ENCODE measurements around the gene BBS9.
"Not testable (repeated sequence)": the region's sequence is repeated elsewhere in the genome, so short reads cannot be mapped to it uniquely, and the experiment has no call there.

Gene BBS9

DNA sequence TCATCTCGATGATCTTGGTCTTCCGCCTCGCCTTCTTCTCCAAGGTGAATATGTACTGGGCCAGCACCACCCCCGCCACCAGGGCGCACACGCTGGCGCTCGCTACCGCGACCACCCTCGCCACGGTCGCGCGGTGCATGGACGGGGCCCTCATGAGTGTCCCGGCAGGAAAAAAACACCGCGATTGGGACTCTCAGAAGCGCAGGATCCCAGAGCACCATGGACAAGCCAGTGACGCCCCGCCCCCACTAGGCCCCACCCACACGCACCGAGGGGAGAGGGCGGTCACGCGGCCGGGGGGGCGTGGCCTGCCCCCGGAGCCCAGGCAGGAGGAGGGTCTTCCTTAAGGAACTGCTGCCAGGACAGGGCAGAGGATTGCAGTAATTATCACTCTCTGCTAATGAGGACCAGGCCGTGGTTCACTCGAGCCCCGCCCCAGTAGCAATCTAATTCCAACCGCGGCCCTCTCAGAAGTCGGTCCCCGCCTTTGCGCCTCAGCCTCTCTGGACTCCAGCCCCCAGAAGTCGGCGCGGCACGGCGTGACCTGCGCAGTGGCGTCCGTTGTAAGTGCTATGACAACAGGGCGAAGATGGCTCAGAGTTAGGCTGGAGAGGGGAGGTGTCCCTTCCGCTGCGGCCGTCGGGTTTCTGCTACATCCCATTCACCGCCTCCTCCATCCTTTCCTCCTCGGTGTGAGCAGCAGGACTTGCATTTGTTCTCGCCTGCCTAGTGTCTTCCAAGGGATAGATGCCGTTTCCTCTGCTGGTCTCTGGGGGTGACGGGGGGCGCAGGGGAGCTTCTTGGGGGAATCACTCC is at the start of gene BBS9:
Gene BBS9 (plus strand): TSS at position 575 of the 816 bp plus-strand sequence. CDS start 16,689 bp downstream, outside the sequence.
- DNase-seq (ENCODE audit: low read depth in 2 of 2): peak; percentile 80 to 82

DNA sequence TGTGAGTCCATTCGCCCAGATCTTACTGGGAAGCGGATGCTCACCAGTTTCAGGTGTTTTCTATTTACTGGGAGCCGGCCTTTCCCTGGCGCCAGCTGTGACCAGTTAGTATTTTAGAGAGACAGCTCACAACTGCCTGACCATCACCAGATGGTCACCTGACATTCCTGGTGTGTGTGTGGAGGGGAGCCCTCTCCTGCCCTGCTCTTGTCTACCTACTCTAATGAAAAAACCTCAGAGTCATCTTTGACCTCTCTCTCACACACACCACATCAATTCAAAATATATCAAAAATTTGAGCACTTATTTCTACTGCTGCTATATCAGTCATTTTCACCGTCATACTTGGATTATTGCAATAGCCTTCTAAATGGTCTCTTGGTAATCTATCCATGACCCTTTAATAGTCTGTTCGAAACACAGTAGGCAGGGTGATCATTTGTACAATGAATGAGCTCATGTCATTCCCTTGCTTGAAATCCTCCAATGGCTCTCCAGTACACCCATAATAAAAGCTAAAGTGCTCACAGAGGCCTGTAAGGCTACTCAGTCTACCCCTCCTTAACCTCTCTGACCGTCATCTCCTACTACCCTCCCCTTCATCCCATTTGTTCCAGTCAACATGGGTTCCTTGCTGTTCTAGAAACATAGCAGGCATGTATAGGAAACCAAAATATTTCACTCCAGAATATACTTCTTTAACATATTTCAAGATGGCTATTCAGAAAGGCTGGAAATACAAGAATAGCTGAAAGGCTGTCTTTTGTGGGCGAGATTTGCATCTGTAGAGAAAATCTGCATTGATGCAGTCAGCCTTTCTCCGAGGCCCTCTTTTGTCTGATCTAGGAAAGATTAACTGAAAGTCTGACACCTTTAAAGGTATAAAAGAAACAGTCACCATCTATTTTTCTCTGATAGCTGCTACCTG is 49.3 kb upstream of the BBS9 start:
- DNase-seq (ENCODE audit: low read depth in 2 of 2): no peak

DNA sequence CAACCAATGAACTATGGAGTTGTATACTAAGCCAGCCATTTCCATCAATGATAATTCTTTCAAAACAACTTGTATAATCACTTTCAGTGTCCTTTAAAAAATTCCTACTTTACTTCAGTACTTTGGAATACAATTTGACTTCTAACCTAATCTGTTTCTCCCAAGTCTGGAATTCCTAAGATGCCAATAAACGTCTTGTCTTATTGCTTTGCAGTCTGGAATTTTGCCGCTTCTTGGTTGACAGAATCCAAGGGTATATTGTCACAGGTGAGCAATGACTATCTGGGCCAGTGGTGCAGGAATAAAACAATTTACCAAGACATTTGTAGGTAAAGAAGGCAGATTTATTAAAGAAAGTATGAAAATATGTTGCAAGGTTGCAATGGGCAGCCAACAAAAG is 42.0 kb upstream of the BBS9 start:
- no peak for DNase-seq (ENCODE audit: low read depth in 2 of 2)

DNA sequence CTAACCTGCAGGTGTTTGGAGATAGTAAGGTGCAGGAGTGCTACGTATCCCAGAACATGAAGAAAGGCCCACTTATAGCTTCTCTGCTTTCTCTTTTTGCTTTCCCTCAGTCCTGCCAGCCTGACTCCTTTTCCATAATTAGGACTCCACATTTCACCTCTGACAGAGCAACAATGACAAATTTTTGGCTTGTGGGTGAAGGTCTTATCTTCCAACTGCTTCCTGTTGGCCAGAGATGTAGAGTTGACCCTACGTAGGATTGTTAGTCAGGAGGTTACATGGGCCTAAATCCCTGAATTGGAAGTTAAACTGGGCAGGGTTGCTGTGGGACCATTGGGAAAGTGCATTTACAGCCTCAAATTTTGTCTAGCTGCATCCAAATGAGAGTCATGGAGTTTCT is 41.5 kb upstream of the BBS9 start:
- no peak for DNase-seq (ENCODE audit: low read depth in 2 of 2)

DNA sequence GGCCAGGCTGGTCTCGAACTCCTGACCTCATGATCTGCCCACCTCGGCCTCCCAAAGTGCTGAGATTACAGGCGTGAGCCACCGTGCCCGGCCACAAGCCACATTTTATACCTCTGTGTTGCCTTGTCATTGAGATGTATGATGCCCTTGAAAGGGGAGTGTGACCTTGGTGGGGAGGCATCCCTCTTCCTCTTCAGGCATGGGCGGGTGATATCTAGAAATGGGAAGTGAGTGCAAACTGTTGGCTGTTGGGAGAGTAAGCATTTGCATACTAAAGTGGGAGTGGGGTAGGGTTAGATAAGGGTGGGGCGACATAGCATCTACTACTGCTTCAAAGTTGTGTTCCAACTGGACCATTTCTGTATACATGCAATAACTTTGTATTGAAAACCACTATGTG is 40.2 kb upstream of the BBS9 start:
- DNase-seq (ENCODE audit: low read depth in 2 of 2): no peak

DNA sequence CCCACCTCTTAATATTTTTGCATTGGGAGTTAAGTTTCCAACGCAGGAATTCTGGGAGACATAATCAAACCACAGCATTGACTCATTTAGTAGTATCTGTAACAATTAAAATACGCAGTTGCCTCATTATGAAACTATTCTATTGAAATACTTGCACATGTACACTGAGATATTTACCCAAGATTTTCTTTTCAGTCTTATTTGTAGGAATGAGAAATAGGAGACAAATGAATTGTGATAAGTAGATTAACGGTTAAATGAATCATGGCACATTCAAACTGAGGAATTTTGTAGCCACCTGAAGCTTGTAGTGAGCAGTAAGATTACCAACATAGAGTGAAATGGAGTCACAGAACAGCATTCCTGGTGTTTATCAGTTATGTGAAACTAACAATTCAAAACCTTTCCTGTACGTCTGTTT is 38.2 kb upstream of the BBS9 start:
- peak in 1 of 2 experiments; percentile 9 for DNase-seq (ENCODE audit: low read depth in 2 of 2)

DNA sequence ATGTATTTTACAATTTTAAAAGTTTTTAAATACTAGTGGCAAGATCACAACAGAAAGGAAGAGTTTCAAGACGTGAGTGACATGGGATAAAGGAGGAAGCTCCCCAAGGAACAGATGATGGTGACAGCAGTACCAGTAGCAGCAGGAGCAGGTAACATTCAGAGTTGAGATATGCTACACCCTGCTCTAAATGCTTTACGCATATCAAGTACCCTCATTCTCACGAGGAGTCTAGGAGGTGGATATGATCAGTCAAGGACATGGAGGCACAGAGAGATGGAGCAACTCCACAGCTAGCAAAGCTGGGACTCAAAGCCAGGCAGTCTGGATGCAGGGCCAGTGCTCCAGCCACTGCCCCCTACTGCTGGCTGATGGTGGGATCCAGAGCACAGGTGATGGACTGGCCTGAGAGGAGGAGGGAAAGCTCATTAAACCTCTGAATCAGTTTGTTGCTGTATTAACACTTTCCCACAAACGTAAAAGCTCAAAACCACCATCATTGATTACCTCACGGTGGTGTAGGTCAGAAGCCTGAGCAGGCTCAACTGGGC is 37.6 kb upstream of the BBS9 start:
- no peak for DNase-seq (ENCODE audit: low read depth in 2 of 2)

DNA sequence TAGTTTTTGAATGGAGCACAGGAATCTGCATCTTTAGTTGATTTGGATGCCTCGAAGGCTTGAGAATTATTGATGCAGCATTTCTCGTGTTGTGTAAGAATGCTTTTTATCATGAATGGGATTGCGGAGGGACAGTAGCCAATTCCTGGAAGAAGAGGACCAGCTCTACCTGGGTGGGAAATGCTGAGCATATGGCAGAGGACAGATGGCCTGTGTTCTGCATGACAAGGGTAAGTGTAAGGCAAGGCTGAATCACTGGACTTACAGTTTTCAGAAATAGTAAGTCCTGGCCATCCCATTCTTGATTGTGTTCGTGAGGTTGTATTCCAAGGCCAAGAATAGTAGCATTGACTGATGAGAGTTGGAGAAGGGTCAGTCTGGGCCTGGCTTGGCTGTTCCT is 36.1 kb upstream of the BBS9 start:
- DNase-seq (ENCODE audit: low read depth in 2 of 2): no peak

DNA sequence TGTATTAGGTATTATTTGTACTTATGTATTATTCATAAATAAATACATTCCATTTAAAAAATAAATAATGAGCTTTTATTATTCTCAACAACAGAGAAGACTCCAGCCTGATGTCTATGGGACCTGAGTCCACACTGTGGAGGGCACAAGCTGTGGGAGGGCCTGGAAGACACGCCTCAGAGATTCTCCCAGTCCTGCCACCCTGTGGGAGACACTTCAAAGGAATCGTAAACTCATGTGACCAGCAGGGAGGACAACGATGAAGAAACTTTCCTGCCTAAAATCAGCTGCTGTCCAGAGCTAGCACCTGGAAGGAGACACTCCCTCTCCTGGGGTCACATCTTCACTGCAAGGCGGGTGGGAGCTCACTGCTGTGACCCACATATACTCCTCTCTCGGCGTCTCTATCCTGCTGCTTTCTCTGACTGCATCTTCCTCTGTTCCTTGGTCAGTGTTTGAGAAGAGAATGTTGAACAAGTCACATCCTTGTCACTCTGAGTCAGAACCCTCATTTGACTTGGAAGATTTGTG is 34.6 kb upstream of the BBS9 start:
- not testable (repeated sequence) for DNase-seq (ENCODE audit: low read depth in 2 of 2)

DNA sequence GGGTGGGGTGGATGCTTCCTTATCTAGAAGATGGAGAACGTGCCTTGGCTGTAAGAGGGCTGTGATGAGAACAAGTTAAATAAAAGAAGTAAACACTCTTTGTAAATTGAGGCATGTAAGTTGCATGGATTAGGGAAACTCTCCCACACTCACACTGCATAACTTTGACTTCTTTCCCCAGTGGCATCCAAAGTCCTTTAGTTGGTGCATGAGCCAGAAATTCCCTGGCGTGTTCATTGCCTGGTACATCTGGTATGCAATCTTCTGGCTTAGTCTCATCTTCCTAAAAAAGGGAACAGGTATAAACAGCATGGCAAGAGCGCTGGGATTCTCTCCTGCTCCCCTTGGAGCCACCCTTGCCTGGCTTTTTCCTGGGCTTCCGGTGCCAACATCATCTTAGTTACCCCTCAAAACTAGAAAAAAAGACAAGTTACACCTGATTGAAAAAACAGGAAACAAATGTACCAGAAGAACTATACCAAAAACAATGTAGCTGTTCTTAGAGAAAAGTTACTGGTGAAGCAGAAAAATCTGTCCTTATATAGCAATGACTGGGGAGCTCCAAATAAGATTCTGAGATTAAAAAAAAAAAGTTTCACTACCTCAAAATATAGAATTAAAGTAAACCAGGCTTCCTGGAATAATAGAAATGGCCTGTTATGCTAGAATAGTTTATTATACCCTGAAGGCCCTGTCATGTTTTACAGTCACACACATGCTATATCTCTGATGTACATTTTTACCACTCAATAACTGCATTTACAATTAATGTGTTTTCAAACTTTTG is 30.0 kb upstream of the BBS9 start:
- DNase-seq (ENCODE audit: low read depth in 2 of 2): no peak

DNA sequence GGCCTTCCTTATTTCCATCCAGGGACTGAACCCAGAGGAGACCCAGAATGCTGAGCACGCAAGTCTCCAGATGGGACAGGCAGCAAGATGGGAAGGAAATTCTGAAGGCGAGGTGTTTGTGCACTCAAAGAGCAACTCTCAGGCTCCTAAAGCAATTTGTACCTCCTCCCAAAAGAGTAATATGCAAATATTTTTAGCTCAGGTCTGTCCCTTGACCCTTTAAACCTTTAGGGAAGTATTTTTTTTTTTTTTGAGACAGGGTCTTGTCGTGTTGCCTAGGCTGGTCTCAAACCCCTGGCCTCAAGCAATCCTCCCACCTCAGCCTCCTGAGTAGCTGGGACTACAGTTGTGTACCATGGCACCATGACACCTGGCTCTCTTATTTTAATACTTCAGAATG is 28.6 kb upstream of the BBS9 start:
- DNase-seq (ENCODE audit: low read depth in 2 of 2): no peak

DNA sequence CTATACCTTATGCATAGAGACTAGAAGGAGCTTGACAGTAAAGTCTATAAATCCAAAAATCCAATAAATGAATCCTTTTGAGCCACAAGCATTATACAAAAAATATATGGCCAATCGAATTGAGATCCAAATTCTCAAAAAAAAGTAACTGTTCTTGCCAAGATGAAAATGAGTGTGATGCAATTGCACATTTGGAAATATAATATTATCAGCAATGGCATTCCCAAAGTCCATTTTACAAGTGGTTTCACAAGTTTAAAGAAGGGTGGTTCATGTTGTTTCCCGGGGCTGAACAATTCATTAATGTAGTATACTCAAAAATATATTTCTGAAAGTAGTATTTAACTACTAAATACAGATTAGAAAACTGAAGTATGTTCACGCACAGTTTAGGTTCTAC is 27.5 kb upstream of the BBS9 start:
- DNase-seq (ENCODE audit: low read depth in 2 of 2): no peak

DNA sequence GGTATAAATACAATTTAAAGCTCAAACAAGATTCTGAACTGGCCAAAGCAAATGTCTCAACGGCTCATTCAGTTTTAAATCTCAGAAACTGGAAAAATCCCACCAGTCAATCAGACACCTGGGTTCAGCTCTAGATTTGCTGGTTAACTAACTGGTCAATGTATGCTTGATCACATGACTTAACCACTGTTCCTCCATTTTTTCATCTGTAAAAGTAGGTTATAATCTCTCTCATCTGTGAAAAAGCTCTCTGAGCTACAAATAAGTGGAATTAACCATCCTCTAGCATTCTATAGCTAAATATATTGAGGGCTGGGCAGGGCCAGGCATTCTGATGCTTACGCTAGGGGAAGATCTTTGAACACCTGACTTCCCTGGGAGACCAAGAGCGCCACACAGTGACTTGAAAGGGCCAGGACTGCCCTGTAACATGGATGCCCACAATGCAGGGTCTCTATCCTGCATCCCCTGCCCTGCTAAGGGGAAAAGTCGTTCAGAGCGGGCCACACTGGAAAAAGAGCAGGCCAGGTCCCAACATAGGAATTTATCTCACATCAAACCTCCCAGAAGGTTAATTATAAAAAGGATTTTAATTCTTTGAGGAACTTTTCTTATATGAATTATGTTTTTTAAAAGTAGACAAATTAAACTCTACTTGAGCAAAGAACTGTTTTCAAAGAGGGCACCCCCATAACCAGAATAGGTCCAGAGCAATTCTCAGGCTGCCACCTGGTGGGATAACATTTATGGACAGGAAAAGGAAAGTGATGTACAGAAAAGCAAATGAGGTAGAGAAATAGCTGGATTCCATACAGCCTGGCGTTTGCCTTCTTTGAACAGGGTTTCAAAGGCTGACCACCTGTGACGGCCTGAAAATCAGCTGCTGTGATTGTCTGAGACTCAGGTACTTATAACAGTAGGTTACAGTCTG is 22.0 kb upstream of the BBS9 start:
- DNase-seq (ENCODE audit: low read depth in 2 of 2): peak in 1 of 2 experiments; percentile 14

DNA sequence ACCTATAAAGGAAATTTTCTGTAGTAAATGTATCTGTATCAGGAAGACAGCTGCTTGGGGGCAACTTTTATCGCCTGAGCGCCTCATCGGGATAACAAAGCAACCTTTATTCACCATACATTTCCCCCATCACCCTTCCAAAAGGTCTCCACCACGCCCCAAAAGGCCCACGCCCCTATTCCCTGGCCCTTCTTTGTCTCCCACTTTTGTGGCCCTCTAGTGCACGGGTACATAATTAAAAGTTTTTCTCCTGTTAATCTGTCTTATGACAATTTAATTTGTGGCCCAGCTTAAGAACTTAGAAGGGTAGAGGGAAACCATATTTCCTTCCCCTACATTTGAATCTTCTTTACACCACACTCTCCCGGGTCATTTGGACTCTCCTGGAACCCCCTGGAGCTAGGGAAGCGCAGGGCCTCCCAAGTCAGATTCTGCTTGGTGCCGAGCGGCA is 20.8 kb upstream of the BBS9 start:
- no peak for DNase-seq (ENCODE audit: low read depth in 2 of 2)

DNA sequence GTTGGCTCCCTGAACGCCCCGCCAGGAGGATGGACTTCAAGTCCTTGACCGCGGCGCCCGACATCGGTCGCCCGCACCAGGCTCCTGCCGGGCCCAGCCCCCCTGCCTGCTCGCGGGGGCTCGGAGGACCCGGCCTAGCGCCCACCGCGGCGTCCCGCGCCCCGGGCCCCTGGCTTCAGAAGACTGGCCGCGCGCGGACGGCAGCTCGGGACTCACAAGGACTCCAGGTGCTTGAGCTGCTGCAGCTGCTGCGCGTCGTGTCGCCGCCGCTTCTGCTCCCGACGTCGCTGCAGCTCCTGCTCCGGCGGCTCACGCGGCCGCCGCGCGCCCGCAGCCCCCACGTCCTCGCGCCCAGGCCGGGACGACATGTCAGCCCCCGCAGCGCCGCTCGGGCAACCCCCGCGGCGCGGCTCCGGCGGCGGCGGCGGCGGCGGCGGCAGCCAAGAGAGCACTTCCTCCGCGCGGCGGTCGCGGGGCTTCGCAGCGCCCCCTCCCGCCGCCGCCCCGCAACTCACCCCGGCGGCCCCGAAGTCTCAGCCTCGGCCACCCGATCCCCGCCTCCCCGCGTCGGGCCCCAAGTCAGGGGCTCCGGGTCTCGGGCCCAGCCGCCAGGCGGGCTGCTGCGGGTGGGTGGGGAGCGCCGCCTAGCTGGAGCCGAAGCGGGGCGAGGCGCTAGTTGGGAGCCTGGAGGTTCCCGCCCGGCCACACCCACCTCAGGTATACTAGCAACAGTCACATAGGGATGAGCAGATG is 20.2 kb upstream of the BBS9 start, which contains the start of gene RP9:
Gene RP9 (minus strand): TSS at position 400 of the 753 bp plus-strand sequence. CDS start 32 bp downstream, at position 368.
- peak; percentile 27 to 33 for DNase-seq (ENCODE audit: low read depth in 2 of 2)

DNA sequence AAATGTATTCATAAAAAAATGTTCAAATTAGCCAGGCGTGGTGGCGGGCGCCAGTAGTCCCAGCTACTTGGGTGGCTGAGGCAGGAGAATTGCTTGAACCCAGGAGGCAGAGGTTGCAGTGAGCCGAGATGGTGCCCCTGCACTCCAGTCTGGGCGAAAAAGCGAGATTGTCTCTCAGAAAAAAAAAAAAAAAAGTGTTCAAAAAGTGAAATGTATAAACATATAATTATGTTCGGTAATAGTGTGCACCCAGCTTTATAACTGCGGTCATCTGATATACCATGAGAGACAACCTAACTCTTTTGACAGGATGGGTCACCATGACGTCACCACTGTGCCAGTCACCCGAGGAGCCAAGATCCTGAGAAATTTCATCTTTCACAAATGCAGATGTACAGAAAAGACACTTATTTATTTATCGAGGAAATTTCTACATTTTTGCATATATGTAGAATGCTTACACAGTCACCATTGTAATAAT is 19.6 kb upstream of the BBS9 start:
- no peak for DNase-seq (ENCODE audit: low read depth in 2 of 2)

DNA sequence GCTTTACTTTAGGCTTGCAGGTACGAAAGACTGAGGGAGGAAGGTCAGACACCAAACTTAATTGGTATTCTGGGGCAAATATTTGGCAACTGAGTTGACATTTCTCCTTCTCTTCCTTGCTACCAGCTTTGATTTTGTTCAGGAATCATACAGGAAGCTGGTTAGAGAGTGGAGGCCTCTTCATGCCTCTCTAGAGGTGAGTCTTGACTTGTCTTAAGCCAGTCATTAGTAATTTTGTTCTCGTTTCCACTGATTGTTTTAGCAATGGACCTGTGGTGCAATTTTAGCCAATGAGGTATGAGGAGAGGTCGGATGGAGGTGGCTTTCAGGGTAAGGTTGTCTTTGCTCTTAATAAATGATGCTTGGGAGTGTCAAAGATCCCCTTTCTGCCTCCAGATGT is 17.8 kb upstream of the BBS9 start:
- DNase-seq (ENCODE audit: low read depth in 2 of 2): no peak

DNA sequence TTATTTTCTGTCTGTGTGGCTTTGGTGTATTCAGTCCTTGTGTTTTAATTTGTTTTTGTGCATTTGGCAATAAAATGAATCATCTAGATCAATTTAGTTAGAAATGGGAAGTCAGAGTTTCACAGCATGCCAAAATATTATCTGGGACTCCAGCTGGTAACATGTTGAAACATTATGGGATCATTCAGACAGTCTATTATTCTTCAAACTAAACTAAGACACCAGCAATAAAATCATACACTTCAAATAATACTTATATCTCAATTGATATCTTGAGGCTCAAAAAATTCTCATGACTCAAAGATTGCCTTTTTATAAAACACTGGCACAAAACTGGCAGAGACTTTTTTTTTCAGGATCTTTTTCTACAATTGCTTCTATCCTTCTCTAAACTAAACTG is 14.4 kb upstream of the BBS9 start:
- no peak for DNase-seq (ENCODE audit: low read depth in 2 of 2)

DNA sequence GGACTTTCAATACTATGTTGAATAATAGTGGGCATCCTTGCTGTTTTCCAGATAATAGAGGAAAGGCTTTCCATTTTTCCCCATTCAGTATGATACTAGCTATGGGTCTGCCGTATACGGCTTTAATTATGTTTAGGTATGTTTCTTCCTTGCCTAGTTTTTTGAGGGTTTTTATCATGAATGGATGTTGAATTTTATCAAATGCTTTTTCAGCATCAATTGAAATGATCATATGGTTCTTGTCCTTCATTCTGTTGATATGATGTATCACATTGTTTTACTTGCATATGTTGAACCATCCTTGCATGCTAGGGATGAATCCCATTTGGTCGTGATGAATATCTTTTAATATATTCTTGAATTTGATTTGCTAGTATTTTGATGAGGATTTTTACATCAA is 11.0 kb upstream of the BBS9 start:
- DNase-seq (ENCODE audit: low read depth in 2 of 2): no peak

All from fibroblast of skin of left biceps (primary cell).